ENCODE results near the gene MESP2. TPM values are rescaled to one million over a fixed set of nuclear protein-coding genes. Genes with fewer than 3 reads are reported as not detected.

The MESP2 gene
- total and polyA plus RNA-seq, 9 donors = 0.19 TPM; not detected in 8

DNA sequence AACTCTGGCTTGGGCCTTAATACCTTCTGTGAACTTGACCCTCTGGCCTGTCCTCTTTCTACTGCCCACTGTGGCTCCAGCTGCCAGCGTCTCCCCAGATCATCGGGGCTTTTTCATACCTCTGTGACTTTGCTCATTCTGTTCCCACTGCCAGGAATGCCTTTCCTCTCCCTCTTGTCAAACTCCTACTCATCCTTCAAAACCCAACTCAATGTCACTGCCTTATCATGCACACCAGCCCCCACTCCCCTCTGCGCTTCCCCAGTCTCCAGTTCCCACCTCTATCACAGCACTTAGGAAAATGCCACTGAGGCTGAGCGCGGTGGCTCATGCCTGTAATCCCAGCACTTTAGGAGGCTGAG lies 33.6 kb downstream of the MESP2 start:
- peaks cover 3% of the 10 kb centered on the region for H3K4me1 ChIP-seq (ENCODE audit: insufficient read depth)
- no peaks in the 10 kb centered on the region for H3K36me3 ChIP-seq
- intact Hi-C loops (cut with DNase I) = no loop called here
- DNase-seq = no peak
- H3K9me3 ChIP-seq = no peaks in the 10 kb centered on the region
- TF ChIP-seq POLR2A (IDR thresholded peaks at IDR 0.05) (no peak), CTCF (IDR thresholded peaks at IDR 0.05) (no peak), EP300 (IDR thresholded peaks at IDR 0.05) (no peak)
- 92 to 98% (median 97%) methylated on average over 5 of the region's 5 CpGs for WGBS, 3 donors
- H3K27ac ChIP-seq = no peak overlapping the region
- H3K27me3 ChIP-seq = peaks cover 4% of the 10 kb centered on the region
- no peak overlapping the region for H3K4me3 ChIP-seq

- Histone ChIP-seq H3K27me3 (peaks cover 4% of the 10 kb centered on the region), H3K9me3 (peaks cover 0 to 5% of the 10 kb centered on the region in 2 donors), H3K4me1 (ENCODE audit: insufficient read depth) (peaks cover 3% of the 10 kb centered on the region), H3K4me3 (no peak overlapping the region), H3K36me3 (no peaks in the 10 kb centered on the region), H3K27ac (no peak overlapping the region)
- 95 to 96% (median 96%) methylated on average over 7 of the region's 7 CpGs for WGBS, 3 donors
- DNase-seq = no peak
- intact Hi-C loops (cut with DNase I) = no loop called here
- TF ChIP-seq POLR2A (IDR thresholded peaks at IDR 0.05) = no peak
- TF ChIP-seq CTCF (IDR thresholded peaks at IDR 0.05) = no peak
- no peak for TF ChIP-seq EP300 (IDR thresholded peaks at IDR 0.05)
Measured at GRCh38 chr15:89810837-89811236, 34.7 kb downstream of the MESP2 start.

- H3K27ac ChIP-seq = no peak overlapping the region
- H3K27me3 ChIP-seq = peaks cover 4% of the 10 kb centered on the region
- H3K4me3 ChIP-seq = no peak overlapping the region
- H3K9me3 ChIP-seq = peaks cover 0 to 9% of the 10 kb centered on the region in 2 donors
- peaks cover 3% of the 10 kb centered on the region for H3K4me1 ChIP-seq (ENCODE audit: insufficient read depth)
- intact Hi-C loops (cut with DNase I) = no loop called here
- 62 to 76% (median 68%) methylated on average over 8 of the region's 8 CpGs for WGBS, 3 donors
- no peak for DNase-seq
- TF ChIP-seq CTCF (IDR thresholded peaks at IDR 0.05) (no peak), POLR2A (IDR thresholded peaks at IDR 0.05) (no peak), EP300 (IDR thresholded peaks at IDR 0.05) (no peak)
- H3K36me3 ChIP-seq = no peaks in the 10 kb centered on the region
Measured at GRCh38 chr15:89812011-89812846, 36.1 kb downstream of the MESP2 start.

DNA sequence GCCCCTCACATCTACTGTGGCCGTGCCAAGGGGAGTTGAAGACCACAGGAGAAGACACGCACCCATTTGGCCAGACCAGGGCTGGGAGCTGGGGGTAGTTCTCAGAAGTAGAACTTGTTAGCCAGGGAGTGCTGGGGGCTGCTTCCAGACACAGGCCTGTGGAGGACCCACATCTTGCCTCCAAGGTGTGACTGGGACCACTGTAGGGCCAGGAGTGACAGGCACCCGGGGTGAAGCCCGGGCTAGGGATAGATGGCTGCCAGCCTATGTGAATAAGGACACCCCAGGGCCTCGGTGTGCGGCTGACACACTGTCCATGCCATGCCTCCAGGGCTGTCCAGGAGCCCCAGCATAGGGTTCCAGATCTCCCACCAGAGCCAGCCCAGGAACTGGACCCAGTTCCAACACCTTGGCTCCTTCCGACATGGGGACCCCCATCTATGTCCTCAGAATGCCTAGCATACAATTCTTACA lies 36.8 kb downstream of the MESP2 start:
- Histone ChIP-seq H3K9me3 (peaks cover 0 to 9% of the 10 kb centered on the region in 2 donors), H3K36me3 (no peaks in the 10 kb centered on the region), H3K27me3 (peaks cover 4% of the 10 kb centered on the region), H3K4me3 (no peak overlapping the region), H3K27ac (no peak overlapping the region), H3K4me1 (ENCODE audit: insufficient read depth) (peaks cover 3% of the 10 kb centered on the region)
- no peak for TF ChIP-seq EP300 (IDR thresholded peaks at IDR 0.05)
- no peak for TF ChIP-seq CTCF (IDR thresholded peaks at IDR 0.05)
- TF ChIP-seq POLR2A (IDR thresholded peaks at IDR 0.05) = no peak
- DNase-seq = no peak
- intact Hi-C loops (cut with DNase I) = no loop called here
- WGBS, 3 donors = 87 to 100% (median 98%) methylated on average over 7 of the region's 7 CpGs

Data from ovary (tissue), 9 donors.